ENCODE data around the gene ARHGAP44.
"Not testable (repeated sequence)": the region's sequence is repeated elsewhere in the genome, so short reads cannot be mapped to it uniquely, and the experiment has no call there.

Gene ARHGAP44

DNA sequence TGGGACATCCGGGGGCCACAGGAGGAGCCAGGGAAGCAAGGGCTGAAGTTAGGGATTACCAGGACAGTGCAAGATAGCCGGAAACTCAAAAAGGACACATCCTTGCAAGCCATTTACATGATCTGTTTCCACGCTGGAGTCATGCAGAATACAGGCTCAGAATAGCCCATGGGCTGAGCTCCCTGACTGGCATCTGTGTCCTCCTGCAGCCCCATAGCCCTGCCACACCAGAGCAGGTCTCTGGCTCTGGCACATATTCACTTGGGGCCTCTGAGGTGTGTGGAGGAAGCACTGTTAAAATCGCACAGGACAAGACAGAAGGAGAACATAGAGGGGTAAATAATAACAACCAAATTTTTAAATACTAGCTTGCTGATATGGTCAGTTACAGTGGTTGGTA lies 162.7 kb downstream of the ARHGAP44 start:
- intact Hi-C loops (cut with DNase I): no loop called here

GRCh38 chr17:12953156-12953555 lies 163.9 kb downstream of the ARHGAP44 start:
- intact Hi-C loops (cut with DNase I): no loop called here
- no peak for DNase-seq

More for the DNA sequence above, 162.7 kb downstream of the ARHGAP44 start:
- DNase-seq: no peak

DNA sequence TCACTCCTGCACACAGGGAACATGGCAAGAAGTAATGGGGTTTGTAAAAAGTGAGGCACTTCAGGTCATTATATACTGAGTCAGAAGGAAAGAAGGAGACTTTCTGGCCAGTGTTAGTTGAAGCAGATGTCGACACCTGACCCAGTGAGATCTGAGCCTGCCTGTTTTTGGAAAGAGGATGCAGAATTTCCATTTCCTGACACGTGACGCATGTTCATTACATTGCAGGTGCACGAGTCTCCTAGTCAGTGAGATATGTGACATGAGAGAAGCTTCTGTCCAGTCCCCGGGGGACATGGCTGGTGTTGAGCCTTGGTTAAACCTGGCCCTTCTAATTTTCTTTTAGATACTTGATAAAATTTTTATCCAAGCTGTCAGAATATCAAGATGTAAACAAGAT lies 166.2 kb downstream of the ARHGAP44 start:
- intact Hi-C loops (cut with DNase I): no loop called here
- no peak for DNase-seq

GRCh38 chr17:12958786-12959185 lies 169.5 kb downstream of the ARHGAP44 start:
- DNase-seq: peak in 31 of 42 donors; percentile 5 to 76 (median 41)
- intact Hi-C loops (cut with DNase I): no loop called here

GRCh38 chr17:12959441-12959840 lies 170.1 kb downstream of the ARHGAP44 start:
- no peak for DNase-seq
- intact Hi-C loops (cut with DNase I): no loop called here

DNA sequence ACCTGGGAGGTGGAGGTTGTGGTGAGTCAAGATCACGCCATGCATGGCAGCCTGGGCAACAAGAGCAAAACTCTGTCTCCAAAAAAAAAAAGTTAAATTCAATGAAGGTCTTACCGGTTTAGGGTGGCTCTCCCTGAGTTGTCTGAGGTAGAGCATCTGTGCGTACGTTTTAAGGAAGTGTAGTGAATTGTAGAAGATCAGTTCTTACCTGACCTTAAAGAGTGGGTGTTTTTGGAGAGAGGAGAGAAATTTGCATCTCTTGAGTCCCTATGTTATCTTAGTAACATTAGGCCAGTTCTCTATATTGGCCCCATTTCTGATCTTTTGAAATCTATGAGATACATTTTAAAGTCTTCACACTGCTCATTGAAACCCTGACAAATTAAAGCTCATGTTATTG lies 172.4 kb downstream of the ARHGAP44 start:
- intact Hi-C loops (cut with DNase I): no loop called here
- DNase-seq: no peak

- intact Hi-C loops (cut with DNase I): no loop called here
- DNase-seq: no peak
Measured at GRCh38 chr17:12963505-12963904, 174.2 kb downstream of the ARHGAP44 start.

DNA sequence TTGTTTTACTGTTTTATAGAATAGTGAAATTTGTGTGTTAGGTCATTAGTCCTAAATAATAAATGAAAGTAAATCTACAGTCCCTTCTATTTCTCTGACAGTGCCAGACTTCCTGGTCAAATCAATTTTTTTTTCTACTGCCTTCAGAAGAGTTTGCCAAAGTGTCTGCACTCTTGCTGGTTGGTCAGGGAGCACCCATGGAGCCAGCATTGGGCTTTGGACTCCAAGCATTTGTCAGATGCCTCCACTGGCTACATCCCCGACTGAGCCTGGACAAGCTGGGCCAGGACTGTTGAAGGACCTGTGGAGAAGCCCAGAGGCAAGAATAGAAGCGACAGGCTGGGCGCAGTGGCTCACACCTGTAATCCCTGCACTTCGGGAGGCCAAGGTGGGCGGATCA lies 174.9 kb downstream of the ARHGAP44 start:
- no peak for DNase-seq
- intact Hi-C loops (cut with DNase I): no loop called here

DNA sequence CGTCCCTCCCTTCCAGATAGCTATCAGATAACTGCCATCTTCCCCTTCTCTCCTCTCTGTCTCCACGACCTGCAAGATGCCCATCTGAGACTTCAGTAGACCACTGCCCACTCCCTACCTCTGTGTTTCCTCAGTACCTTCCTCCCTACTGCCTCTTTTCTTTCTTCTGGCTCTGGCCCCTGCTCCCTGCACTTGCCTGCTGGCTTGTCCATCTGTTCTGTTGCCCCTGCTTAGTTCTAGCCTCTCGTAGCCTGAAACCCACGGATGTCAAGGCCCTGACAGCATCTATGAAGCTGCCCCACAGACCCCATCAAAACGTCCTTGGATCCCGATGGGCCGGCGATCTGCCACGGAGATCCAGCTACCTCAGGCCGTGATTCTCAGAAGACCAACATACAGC lies 175.5 kb downstream of the ARHGAP44 start:
- intact Hi-C loops (cut with DNase I): no loop called here
- no peak for DNase-seq

DNA sequence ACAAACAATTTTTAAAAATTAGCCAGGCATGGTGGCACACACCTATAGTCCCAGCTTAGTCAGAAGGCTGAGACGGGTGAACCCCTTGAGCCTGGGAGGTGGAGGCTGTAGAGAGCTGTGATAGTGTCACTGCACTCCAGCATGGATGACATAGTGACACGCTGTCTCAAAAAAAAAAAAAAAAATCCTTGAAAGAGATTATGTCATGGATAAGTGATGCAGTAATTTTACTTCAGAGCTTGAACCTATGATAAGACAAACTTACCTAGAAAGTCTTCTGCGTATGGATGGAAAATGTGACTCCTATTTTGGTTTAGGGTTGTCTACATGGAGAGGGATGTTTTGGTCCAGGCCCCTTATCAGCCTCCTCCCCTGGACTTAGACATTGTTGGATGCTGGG lies 176.7 kb downstream of the ARHGAP44 start:
- intact Hi-C loops (cut with DNase I): no loop called here
- no peak for DNase-seq

DNA sequence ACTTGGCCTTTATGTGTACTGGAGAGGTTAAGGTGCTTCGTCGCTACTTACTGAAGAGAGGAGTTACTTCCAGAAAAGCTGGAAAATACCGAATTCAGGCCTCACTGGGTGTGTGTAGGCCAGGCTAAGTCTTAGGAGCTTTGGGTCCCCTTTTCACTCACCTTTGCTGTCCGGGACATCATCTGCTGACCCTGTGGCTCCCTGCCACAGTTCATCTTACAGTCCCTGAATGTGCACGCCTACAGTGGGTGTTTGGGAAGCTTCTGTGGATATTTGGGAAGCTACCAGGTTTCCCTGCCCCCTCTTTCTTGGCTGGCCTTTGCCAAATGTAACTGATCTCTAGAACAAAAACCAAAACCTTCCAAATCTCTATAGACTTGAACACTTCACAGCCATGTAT lies 177.1 kb downstream of the ARHGAP44 start:
- intact Hi-C loops (cut with DNase I): no loop called here
- DNase-seq: no peak

DNA sequence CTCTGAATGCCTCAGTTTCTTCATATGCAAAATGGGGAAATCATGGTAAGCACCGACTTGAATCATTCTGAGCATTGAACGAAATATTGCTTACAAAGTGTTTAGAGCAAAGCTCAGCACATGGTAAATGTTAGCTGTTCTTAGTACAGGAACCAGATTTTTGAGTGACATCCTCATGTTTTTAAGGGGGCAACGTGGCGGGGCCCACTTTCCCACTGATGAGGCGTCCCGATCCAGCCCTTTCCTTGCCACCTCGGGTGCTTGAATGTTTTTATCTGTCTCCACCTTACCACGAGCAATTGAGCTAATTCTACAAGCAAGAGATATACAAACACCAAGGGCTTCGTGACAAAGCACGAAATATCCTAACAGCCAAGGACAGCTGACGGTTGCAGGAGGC lies 178.7 kb downstream of the ARHGAP44 start:
- DNase-seq: no peak
- intact Hi-C loops (cut with DNase I): no loop called here

- peak in 9 of 42 donors; percentile 13 to 61 (median 28) for DNase-seq
- intact Hi-C loops (cut with DNase I): no loop called here
Measured at GRCh38 chr17:12973496-12974004, 184.3 kb downstream of the ARHGAP44 start.

DNA sequence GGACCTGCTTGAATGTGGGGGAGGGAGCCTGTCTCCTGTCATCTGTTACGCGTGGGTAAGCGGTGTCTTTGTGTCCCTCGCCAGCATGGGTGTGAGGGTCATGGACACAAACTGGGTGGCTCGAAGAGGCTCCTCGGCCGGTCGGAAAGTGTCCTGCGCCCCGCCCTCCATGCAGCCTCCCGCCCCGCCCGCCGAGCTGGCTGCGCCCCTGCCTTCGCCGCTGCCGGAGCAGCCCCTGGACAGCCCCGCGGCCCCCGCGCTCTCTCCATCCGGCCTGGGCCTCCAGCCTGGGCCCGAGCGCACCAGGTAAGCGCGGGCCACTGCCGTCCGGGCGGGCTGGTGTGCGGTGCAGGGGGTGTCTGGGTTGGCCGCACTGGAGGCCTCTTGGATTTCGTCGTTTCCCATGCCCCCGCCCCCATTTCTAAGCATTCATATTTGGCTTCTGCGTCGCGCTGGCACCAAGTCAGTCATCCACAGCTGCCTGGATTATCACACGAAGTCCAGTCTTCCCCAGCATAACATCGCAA lies 184.8 kb downstream of the ARHGAP44 start:
- intact Hi-C loops (cut with DNase I): no loop called here
- no peak for DNase-seq

- no peak for DNase-seq
- intact Hi-C loops (cut with DNase I): no loop called here
Measured at GRCh38 chr17:12977008-12977751, 187.9 kb downstream of the ARHGAP44 start.

- DNase-seq; intact Hi-C loops (cut with DNase I): not testable (repeated sequence)
Measured at GRCh38 chr17:12978787-12979186, 189.5 kb downstream of the ARHGAP44 start.

- intact Hi-C loops (cut with DNase I): no loop called here
- DNase-seq: no peak
Measured at GRCh38 chr17:12979246-12979645, 189.9 kb downstream of the ARHGAP44 start.

GRCh38 chr17:12979826-12980500 lies 190.7 kb downstream of the ARHGAP44 start:
- intact Hi-C loops (cut with DNase I): no loop called here
- DNase-seq: no peak

- intact Hi-C loops (cut with DNase I): no loop called here
- no peak for DNase-seq
Measured at GRCh38 chr17:12982224-12982623, 192.9 kb downstream of the ARHGAP44 start.
